Caki2 (cell line): ENCODE measurements around the gene TMEM120B. TPM values are rescaled to one million over a fixed set of nuclear protein-coding genes. Genes with fewer than 3 reads are reported as not detected.

Experiments
- DNase-seq: peaks from one replicate; pipeline ENCODE4 v3.0.0-alpha.2; 2015; ENCODE audit warnings: low read depth
- in situ Hi-C: cut with HindIII; loops from 2 replicates; pipeline ENCODE4 v1.10.0; 2016; ENCODE audit warnings: low sequenced_read_pairs, low pct_unique_long_range_greater_than_20kb, mixed read lengths
- total RNA-seq: library from RNA; depleted of rRNA; stranded (reverse); fragments of >200 nt; shearing (Covaris generic); gene quantifications from 2 replicates; pipeline ENCODE4 v1.2.3, GENCODE V29; 2014; ENCODE audit warnings: low replicate concordance

The TMEM120B gene
- total RNA-seq, 1 experiment from 2014 or later = 9.6 TPM

GRCh38 chr12:121795034-121795968 is 82.7 kb downstream of the TMEM120B start:
- DNase-seq = peak; percentile 79
- in situ Hi-C loops = no loop called here

DNA sequence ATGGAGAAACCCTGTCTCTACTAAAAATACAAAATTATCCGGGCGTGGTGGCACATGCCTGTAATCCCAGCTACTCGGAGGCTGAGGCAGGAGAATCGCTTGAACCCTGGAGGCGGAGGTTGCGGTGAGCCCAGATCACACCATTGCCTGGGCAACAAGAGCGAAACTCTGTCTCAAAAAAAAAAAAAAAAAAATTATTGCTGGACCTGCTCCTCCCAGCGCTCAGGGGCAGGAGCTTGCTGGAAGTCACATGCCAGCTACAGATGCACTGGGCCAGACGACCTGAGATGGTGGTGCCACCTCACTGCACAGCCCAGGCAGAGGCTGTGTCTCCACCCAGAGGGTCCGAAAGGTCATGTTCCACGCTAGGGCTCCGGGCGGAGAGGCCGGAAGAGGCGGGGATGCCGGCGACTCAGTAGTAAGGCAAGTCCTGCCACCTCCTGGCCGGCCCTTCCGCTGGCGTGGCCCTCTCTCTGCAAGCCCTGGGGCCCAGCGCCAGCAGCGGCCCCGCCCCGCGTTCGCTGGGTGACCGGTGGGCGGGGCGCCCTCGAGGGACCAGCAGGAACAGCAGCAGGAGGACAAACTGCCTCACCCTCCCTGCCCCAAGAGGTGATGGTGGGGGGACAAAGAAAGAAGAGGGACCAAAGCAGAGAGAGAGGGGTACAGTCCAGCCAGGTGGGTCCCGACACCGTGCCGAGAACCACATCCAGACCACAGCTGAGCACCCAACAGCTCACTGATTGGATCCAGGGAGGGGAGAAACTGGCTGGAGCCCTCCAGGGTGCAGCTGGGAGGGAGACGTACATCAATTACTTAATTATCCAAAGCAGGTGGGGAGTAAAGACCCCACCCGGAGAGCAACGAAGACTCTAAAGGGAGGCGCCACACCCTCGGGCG is 84.6 kb downstream of the TMEM120B start:
- in situ Hi-C loops = no loop called here
- peak; percentile 100 for DNase-seq

DNA sequence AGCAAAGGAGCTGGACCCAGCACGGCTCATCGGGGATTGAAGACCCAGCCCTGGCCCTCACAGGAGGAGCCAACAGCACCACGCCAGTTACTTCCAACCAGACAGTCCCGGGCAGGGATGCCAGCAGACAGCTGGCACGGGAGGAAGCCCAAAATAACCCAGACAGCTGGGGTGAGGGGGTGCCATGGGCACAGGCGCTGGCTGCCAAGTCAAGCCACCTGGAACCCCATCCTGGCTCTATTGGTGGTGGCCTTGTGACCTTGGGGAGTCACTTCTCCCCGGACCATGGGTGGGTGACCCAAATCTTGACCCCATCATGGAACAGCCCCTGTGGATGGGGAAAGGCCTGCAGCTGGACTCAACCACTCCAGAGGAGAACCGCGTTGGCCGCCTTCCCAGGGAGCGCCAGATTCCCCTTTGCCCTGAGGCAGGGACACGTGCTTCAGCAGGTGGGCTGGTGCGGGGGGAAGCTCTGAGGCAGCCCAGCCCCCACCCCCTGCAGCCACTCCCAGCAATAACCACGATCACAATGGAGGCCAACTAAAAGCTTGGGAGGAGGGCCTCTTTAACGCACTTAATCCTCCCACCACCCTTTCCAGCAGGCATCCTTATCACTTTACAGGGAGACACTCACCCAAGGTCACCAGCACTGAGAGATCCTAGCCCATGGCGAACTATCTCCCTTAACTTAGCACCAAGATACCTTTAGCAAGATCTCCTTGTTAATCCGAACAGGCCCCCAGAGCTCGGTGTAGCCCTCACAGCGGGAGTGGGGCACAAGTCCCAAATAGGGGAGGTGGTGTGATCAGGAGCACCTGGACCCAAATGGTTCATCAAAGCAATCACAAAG is 85.6 kb downstream of the TMEM120B start:
- peak; percentile 75 for DNase-seq
- in situ Hi-C loops = no loop called here

GRCh38 chr12:121798787-121799155 is 86.2 kb downstream of the TMEM120B start:
- in situ Hi-C loops = no loop called here
- DNase-seq = no peak

GRCh38 chr12:121799156-121799841 is 86.7 kb downstream of the TMEM120B start:
- DNase-seq = peak; percentile 82
- in situ Hi-C loops = no loop called here

DNA sequence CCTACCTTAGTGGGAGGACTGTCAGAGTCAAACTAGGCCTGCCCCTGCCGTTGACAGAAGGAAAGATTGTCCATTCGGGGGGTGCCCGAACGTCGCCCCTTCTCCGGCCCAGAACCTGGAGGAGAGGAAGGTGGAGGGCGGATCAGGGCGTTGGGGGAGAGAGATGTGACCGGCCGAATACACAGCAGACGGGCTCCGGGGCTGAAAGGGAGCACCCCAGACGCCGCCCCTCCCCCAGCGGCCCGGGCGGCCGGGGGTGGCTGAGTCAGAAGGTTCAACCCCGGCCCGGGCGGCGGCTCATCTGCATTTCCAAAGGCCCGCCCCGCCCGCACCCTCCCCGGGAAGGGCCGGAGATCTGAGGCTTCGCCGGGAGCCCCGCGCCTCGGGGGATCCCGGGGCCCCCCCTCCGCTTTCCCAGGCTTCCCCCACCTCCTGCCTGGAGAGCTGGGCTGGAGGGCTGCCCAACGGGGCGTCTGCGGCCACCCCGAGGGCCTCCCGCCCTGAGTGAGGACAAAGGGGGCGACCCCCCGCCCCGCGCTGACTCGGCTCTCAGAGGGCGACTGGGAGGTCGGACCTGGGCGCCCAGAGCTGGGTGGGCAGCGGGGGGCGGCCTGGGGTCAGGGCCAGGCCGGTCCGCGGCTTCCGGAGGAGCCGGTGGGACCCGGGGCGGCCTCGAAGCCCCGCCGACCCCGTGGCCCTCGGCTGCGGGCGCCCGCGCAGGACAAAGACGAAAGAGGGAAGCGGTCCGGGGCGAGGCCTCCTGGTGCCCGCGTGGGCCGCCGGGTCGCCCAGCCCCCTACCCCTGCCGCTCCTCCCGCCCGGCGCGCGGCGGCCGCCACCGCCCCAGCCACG is 87.5 kb downstream of the TMEM120B start:
- in situ Hi-C loops = no loop called here
- DNase-seq = peak; percentile 95

DNA sequence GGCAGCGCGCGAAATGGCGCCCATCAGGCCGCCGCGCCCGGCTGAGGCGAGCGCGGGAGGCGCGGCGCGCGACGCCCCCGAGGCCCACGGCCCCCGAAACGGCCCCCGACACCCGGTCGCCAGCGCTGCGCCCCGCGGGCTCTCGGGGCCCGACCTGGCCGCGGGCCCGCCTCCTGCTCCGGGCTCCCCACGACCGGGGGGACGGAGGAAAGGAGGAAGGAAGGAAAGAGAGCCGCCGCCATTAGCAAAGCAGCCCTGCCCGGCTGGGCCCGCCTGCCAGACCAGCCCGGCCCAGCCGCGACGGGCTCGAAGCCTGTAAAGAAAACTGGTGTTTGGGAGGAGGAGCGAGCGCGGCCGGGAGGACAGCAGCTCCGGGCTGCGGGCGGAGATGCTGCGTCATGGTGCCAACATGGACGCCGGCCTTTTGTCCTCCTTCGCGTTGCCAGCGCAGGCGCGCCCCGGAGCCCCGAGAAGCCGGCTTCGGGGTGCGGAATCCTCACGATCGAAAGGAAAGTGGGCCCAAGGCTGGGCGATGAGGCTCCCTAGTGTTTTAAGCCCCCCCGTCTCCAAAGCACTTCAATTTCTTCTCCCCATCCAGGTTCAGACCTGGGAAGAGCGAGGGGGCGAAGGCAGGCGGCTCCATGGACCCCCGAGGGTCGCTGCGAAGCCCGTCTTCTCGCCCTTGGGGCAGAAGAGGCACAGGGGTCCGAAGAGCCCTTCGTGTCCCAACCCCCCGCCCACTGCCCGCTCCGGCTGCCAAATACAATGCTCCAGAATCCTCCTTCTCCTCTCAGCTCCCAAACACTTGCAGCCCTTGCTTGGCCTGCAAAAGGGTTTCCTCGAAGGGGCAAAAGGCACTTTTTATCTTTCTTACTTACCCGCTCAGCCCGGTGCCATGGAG is 88.4 kb downstream of the TMEM120B start:
- DNase-seq = peak; percentile 74
- in situ Hi-C loops = no loop called here

DNA sequence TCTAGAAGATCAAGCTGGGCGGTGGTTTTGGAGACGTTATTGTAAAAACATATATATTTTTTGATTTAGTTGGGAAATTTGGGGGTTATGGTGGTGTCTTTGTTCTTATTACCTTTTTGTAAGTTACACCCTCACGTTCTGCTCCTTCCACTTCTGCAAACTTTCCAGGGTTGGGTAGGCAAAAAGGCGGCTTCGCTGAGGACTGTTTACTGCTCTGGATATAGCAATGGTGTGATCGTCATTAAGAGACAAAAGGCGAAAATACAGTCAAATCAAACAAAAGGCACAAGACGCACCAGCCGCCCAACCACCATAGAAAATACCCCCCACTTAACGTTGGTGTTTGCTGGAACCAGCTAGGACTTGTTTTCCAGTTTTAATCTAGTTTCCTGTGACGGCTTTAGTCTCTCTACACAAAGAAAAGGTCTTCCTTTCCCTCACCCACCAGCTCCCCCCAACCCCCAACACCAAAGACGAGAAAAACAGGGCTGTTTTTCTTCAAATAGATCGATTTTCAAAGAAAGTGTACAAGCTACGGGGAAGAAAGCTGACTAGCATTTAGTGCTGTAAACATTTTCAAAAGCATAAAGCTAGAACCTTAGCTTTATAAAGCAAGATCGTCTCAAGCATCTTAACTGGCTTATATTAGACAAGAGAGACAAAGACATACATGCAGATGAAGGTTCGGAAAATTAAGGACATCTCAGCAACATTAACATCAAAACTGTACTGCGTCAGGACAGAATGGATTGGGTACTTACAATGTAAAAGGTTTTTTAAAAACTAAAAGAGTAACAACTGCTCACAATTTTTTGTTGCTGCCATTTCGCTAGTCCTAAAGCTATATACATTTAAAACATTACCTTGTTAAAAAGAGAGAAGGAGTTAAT is 89.3 kb downstream of the TMEM120B start:
- in situ Hi-C loops = no loop called here

GRCh38 chr12:121802485-121802842 is 89.9 kb downstream of the TMEM120B start:
- no peak for DNase-seq
- in situ Hi-C loops = no loop called here

More for the DNA sequence above, 89.3 kb downstream of the TMEM120B start:
- no peak for DNase-seq

- in situ Hi-C loops = no loop called here
- peak; percentile 95 for DNase-seq
Measured at GRCh38 chr12:121802843-121803698, 90.5 kb downstream of the TMEM120B start.

GRCh38 chr12:121803861-121804416 is 91.4 kb downstream of the TMEM120B start, which contains the start of gene SETD1B:
TSS of gene SETD1B (plus strand) at chr12:121804009. CDS start at chr12:121804738, 729 bp downstream.
- in situ Hi-C loops = no loop called here
- DNase-seq = peak; percentile 57

DNA sequence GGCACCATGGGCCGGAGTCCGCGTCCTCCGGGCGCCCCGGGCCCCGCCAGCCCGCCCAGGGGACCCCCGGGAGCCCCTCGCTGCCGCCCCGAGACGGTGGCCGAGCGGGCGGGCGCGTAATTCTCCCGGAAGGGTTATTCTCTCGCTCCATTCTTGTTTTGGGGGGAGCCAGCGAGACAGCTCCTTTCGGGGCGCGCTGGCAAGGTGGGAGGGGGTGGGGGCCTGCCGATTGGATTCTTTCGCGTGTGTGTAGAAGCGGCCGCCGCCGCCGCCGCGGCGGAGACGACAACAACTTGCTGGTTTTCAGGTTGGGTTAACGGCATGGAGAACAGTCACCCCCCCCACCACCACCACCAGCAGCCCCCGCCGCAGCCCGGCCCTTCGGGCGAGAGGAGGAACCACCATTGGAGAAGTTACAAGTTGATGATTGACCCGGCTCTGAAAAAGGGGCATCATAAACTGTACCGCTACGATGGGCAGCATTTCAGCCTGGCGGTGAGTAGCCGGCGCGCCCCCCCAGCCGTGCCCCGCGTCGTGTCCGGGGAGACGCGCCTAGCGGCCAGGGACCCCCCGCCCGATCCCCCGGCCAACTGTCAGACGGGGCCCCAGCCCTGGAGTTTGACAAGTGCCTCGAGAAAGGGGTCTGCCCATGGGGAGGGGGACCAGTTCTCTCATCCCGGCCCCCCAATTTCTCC is 92.0 kb downstream of the TMEM120B start:
- DNase-seq = peak; percentile 45
- in situ Hi-C loops = no loop called here
